Measurements from ENCODE around the gene GNAT2. TPM values are rescaled to one million over a fixed set of nuclear protein-coding genes. Genes with fewer than 3 reads are reported as not detected.

Gene GNAT2
- total and polyA plus RNA-seq, 10 donors = 0.08 to 0.92 (median 0.59) TPM; not detected in 7

GRCh38 chr1:109598655-109599054, 20.8 kb downstream of the GNAT2 start:
- intact Hi-C loops (cut with DNase I; ENCODE audit: low total_unique reads) = no loop called here
- WGBS, 5 donors = 92 to 96% (median 92%) methylated on average over 5 of the region's 5 CpGs

GRCh38 chr1:109598156-109598555, 21.3 kb downstream of the GNAT2 start:
- intact Hi-C loops (cut with DNase I; ENCODE audit: low total_unique reads) = no loop called here
- no peak overlapping the region for H3K27ac ChIP-seq
- H3K4me1 ChIP-seq = peaks cover 0 to 1% (median 0%) of the 10 kb centered on the region in 6 donors
- H3K4me3 ChIP-seq = no peak overlapping the region
- no peaks in the 10 kb centered on the region for H3K27me3 ChIP-seq (replicated peaks in 1 of 7)
- H3K9me3 ChIP-seq = no peaks in the 10 kb centered on the region
- H3K36me3 ChIP-seq = peaks cover 0 to 65% (median 18%) of the 10 kb centered on the region in 6 donors
- TF ChIP-seq POLR2A (IDR thresholded peaks at IDR 0.05) = no peak
- TF ChIP-seq, protein P1, sequence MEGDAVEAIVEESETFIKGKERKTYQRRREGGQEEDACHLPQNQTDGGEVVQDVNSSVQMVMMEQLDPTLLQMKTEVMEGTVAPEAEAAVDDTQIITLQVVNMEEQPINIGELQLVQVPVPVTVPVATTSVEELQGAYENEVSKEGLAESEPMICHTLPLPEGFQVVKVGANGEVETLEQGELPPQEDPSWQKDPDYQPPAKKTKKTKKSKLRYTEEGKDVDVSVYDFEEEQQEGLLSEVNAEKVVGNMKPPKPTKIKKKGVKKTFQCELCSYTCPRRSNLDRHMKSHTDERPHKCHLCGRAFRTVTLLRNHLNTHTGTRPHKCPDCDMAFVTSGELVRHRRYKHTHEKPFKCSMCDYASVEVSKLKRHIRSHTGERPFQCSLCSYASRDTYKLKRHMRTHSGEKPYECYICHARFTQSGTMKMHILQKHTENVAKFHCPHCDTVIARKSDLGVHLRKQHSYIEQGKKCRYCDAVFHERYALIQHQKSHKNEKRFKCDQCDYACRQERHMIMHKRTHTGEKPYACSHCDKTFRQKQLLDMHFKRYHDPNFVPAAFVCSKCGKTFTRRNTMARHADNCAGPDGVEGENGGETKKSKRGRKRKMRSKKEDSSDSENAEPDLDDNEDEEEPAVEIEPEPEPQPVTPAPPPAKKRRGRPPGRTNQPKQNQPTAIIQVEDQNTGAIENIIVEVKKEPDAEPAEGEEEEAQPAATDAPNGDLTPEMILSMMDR (IDR thresholded peaks at IDR 0.05 in 8 of 11, conservative IDR thresholded peaks at IDR 0.05 in 3 of 11) = no peak
- no peak for TF ChIP-seq POLR2AphosphoS5 (IDR thresholded peaks at IDR 0.05)
- 87 to 100% (median 98%) methylated on average over 1 of the region's 1 CpG for WGBS, 5 donors
- no peak for DNase-seq

More at GRCh38 chr1:109598655-109599054, 20.8 kb downstream of the GNAT2 start:
- no peak for DNase-seq
- TF ChIP-seq POLR2AphosphoS5 (IDR thresholded peaks at IDR 0.05) = no peak
- no peak for TF ChIP-seq POLR2A (IDR thresholded peaks at IDR 0.05)
- TF ChIP-seq, protein P1 (IDR thresholded peaks at IDR 0.05 in 8 of 11, conservative IDR thresholded peaks at IDR 0.05 in 3 of 11) = no peak
- Histone ChIP-seq H3K9me3 (no peaks in the 10 kb centered on the region), H3K4me1 (peaks cover 0 to 5% (median 0%) of the 10 kb centered on the region in 6 donors), H3K36me3 (peaks cover 0 to 60% (median 13%) of the 10 kb centered on the region in 6 donors), H3K27me3 (replicated peaks in 1 of 7) (no peaks in the 10 kb centered on the region), H3K4me3 (no peak overlapping the region), H3K27ac (no peak overlapping the region)

GRCh38 chr1:109595531-109595930, 23.9 kb downstream of the GNAT2 start:
- no peaks in the 10 kb centered on the region for H3K27me3 ChIP-seq (replicated peaks in 1 of 7)
- H3K36me3 ChIP-seq = peaks cover 0 to 92% (median 40%) of the 10 kb centered on the region in 6 donors
- DNase-seq = no peak
- TF ChIP-seq, protein P1 (IDR thresholded peaks at IDR 0.05 in 8 of 11, conservative IDR thresholded peaks at IDR 0.05 in 3 of 11) = no peak
- TF ChIP-seq POLR2AphosphoS5 (IDR thresholded peaks at IDR 0.05) (no peak), POLR2A (IDR thresholded peaks at IDR 0.05) (no peak)
- no peaks in the 10 kb centered on the region for H3K9me3 ChIP-seq
- intact Hi-C loops (cut with DNase I; ENCODE audit: low total_unique reads) = no loop called here
- 90 to 97% (median 93%) methylated on average over 2 of the region's 2 CpGs for WGBS, 5 donors
- H3K27ac ChIP-seq = no peak overlapping the region
- no peaks in the 10 kb centered on the region for H3K4me1 ChIP-seq
- no peak overlapping the region for H3K4me3 ChIP-seq

GRCh38 chr1:109592916-109593315, 26.5 kb downstream of the GNAT2 start:
- no peak for DNase-seq
- H3K27me3 ChIP-seq (replicated peaks in 1 of 7) = no peaks in the 10 kb centered on the region
- no peak for TF ChIP-seq POLR2AphosphoS5 (IDR thresholded peaks at IDR 0.05)
- TF ChIP-seq, protein P1 (IDR thresholded peaks at IDR 0.05 in 8 of 11, conservative IDR thresholded peaks at IDR 0.05 in 3 of 11) = no peak
- no peak overlapping the region for H3K4me3 ChIP-seq
- H3K36me3 ChIP-seq = peaks cover 0 to 100% (median 59%) of the 10 kb centered on the region in 6 donors
- H3K27ac ChIP-seq = no peak overlapping the region
- peaks cover 0 to 9% (median 0%) of the 10 kb centered on the region in 6 donors for H3K4me1 ChIP-seq
- no peaks in the 10 kb centered on the region for H3K9me3 ChIP-seq
- intact Hi-C loops (cut with DNase I; ENCODE audit: low total_unique reads) = no loop called here
